Hepatocyte (in vitro differentiated cells): ENCODE measurements around the gene SHC3.

Source experiments
- CTCF ChIP-seq: fragments of 200-600 bp; sonication (generic); IDR thresholded peaks from 2 replicates; pipeline ENCODE4 v1.5.1; 2016; ENCODE audit warnings: antibody characterized with exemption, mild to moderate bottlenecking; ENCODE audit not compliant: poor library complexity
- EZH2 ChIP-seq: fragments of 200-600 bp; sonication (generic); IDR thresholded peaks from 2 replicates; pipeline ENCODE4 v1.6.1; 2016; ENCODE audit warnings: antibody characterized with exemption, mild to moderate bottlenecking, borderline replicate concordance
- EZH2phosphoT487 ChIP-seq: fragments of 200-600 bp; sonication (generic); IDR thresholded peaks from one replicate; pipeline ENCODE4 v1.6.1; 2018; ENCODE audit warnings: antibody characterized with exemption, mild to moderate bottlenecking, low read depth, moderate library complexity; ENCODE audit not compliant: unreplicated experiment, severe bottlenecking

- TF ChIP-seq CTCF = no peak
- no peak for TF ChIP-seq EZH2
- no peak for TF ChIP-seq EZH2phosphoT487
Observed at GRCh38 chr9:89078421-89078820, 100.2 kb downstream of the SHC3 start.
